Stimulated activated CD4-positive, alpha-beta T cell treated with anti-CD3 and anti-CD28 coated beads, Interleukin-1b, Interleukin-23, amount 100 ng/mL, for 1 hour (primary cell): ENCODE results near the gene DAND5.

ENCODE experiments used
- DNase-seq, 2 donors: peaks; one replicate each; pipeline ENCODE4 v3.0.0-alpha.2; 2020; ENCODE audit warnings: low read depth in 2 of 2

The DAND5 gene

DNA sequence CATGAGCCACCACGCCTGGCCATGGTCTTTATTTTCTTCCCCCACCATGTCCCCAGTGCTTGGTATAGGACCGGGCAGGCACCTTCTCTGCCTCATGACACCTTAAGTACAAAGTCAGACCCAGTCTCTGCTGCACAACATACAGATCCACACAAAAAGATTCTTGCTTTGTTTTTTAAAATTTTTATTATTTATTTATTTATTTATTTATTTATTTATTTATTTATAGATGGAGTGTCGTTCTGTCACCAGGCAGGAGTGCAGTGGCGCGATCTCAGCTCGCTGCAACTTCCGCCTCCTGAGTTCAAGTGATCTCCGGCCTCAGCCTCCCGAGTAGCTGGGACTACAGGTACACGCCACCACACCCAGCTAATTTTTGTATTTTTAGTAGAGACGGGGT is 23.4 kb downstream of the DAND5 start:
- no peak for DNase-seq

DNA sequence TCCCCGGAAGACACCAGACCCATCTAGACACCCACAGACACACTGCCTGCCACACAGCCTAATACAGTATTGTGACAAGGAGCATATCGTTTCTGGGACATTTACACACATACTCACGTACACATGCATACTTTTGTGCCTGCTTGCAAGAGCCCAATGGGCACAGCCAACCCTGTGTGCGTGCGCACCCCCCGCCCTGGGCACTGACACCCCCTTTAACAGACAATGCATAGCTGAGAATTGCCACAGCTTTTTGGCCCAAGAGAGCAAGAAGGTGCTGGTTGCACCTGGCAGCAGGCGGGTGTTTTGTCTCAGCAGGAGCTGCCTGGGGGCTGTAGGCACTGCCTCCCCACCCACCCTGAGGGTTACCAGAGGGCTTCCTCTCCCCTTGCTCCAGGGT is 24.2 kb downstream of the DAND5 start:
- DNase-seq = no peak

DNA sequence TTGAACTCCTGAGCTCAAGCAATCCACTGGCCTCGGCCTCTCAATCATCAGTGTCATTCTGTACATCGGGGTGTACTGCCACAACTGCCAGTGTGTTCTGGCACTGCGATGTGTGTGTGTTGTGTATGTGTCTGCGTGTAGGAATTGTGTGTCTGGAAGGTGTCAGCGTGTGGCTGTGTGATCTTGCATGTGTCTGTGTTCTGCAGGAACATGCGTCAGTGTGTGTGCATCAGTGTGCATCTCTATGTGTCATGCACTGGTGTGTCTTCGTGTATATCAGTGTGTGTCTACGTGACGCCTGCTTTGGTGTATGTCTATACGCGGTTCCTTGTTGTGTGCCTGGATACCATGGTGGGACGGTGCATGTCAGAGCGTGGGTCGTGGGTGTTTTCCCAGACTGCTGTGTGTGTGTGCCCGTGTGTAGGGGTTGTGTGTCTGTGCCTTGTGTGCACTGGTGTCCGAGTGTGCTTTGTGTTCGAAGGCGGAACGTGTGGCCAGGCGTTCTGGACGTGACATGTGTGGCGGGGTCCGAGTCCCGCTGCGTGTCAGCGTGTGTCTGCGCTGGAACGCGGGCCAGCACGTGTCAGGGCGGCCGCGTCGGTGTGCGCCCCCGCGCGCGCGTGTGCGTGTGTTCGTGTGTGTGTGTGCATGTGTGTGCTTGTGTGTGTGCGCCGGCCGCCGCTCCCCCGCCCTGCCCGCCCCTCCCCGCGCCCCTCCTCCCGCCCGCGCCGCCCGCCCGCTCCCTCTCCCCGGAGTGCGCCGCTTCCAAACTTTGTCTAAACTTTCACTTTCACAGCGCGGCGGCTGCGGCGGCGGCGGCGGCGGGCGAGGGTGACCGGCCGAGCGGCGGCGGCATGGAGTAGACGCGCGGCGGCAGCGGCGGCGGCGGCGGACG is 25.6 kb downstream of the DAND5 start, which contains the start of gene NFIX:
TSS of gene NFIX (plus strand) at position 775 of the 895 bp plus-strand sequence. CDS start 363 bp downstream, outside the sequence.
- peak; percentile 18 to 48 for DNase-seq

DNA sequence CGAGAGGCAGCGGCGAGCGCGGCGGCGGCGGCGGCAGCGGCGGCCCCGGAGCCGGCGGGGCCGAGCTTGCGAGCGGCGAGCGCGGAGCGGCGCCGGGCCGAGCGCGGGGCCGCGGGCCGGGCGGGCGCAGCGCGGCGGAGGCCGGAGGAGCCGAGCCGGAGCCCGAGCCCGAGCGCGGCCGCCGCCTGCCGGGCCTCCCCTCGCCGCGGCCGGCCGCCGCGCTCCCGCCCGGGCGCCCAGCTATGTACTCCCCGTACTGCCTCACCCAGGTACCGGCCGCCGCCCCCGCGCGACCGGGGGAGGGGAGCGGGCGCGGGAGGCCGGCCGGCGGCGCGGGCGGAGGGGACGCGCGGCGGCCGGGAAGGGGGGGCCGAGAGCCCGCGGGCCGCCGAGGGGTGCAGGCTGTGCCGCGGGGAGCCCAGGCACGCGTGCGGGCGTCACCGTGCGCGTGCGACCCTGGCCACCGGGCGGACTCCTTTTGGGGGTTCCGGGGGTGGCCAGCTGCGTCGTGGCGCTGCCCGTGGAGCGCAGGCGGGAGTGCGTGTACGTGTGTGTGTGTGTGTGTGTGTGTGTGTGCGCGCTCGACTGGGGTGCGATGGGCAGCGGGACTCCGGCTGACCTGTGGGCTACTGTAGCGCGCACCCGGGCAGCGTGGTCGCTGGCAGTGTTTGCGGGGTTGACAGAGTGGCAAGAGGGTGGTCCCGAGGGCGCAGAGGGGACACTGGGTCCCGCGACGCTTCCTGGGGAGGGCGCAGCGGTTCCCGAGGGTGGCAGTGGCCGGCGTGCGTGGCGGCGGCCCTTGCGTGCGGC is 26.4 kb downstream of the DAND5 start:
- DNase-seq = no peak

GRCh38 chr19:12996406-12997094 is 27.2 kb downstream of the DAND5 start:
- DNase-seq = no peak

DNA sequence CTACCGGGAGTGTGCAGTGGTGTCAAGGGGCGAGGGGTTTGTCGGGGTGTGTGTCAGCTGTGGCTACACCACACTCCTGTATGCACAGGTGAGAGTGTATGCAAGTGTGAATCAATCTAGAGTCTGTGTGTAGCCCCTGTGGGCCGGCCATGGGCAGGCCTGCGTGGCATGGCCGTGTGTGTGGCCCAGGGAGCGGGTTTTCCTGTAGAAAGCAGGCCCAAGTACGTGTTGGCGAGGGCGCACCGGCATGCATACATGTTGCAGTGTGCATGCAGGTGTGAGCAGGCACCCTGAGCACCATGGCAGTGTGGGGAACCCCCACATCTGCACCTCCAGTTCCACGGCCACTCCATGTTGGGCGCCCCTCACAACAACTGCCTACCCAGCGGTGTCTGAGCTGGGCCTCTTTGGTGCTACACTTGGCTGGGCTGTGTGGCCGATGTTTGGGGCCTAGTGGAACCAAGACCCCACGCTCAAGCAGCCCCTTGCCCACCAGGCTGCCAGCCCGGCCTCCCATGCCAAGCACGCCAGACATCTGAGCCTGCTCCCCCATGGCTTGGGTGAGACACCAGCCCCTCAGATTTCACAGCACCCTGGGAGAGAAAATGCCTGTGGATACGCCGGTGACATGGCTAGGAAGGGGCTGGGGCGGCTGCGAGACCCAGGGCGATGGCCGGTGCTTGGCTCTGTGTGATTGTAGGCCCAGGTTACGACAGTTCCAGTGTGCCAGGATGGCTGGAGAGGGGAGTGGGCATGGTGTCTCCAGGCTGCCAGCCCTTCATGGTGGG is 28.0 kb downstream of the DAND5 start:
- DNase-seq = no peak

- no peak for DNase-seq
Measured at GRCh38 chr19:12997967-12998940, 28.9 kb downstream of the DAND5 start.

DNA sequence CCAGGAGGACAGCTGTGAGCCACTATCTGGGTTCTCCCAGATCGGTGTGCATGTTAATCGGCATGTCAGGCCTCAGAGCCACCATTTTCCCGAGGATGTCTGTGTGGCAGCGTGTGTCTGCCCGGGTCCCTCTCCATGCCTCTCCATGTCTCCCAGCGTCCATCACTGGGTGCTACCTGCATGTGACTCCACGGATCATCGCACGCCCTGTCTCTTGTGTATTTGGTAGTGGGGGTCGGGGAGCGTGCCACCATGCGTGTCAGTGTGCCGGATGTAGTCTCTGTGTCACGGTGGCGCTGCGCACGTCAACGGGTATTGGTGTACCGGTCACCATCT is 31.8 kb downstream of the DAND5 start:
- DNase-seq = no peak

- DNase-seq = no peak
Measured at GRCh38 chr19:13001502-13002165, 32.3 kb downstream of the DAND5 start.

DNA sequence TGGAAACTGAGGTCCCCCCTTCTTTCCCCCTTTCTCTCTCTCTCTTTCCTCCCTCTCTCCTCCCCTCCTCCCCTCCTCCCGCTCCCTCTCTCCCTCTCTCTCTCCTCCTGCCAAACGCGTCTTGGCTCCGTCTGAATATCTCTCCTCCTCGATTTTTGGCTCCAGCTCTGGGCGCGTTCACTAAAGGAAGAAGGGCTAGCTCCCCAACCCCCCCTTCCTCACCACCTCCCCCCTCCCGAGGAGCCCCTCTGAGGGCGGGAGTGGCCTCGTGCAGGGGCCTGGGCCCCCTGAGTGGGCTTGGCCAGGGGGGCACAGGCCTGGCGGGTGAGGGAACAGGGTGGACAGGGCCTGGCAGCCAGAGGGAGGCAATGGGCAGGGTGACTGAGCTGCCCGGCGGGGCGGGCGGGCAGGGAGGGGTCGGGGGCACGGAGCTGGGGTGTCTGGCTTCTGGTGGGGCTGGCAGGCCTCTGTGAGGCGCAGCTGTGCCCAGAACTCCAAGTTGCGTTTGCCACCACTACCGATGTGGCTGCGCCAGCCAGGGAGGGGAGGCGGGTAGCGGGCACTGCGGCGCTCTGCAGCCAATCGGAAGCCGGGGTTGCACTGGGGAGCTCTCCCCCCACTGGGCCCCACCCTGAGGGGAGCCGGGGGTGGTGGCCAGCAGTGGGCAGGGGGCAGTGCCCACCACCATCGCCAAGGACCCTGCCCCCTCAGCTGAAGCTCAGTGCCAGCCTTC is 33.0 kb downstream of the DAND5 start:
- DNase-seq = no peak

- DNase-seq = no peak
Measured at GRCh38 chr19:13003081-13003480, 33.7 kb downstream of the DAND5 start.

DNA sequence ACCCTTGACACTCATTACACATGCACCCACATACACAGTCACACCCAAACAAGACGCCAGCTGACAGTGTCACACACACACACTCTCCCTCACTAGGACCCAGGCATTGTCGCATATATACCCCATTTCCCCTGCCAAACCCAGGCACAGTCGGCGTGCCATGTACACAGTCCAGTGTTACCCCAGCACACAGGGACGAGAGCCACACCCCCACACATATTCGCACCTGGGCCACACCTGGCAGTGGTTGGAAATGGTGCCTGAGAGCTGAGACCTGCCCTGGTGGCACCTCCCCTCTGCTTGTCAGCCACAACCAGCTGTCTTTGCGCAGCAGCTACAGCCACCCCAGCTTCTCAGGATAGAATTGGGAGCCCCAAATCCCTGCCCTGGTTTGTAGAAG is 34.9 kb downstream of the DAND5 start:
- no peak for DNase-seq

GRCh38 chr19:13005253-13005652 is 35.9 kb downstream of the DAND5 start:
- DNase-seq = no peak

DNA sequence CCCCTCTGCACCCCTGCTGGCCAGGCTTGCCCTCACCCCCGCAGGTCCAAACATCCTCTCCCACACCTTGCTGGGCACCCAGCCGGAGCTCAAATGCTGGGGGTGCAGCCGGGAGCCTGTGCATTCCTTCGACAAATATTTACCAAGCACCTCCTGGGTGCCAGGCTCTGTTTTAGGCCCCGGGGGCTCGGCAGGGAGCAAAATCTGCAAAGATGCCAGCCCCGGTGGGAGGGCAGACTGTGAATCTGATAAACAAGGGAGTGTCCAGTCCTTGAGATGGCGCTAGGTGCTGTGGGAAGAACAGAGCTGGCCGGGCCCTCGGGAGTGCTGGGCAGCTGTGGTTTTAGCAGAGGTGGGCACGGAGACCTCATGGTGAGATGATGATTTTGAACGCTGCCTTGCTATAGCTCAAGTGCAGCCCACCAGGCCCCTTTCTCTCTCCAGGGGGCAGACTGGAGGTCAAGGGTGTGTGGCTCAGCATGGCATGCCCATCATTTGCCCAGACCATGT is 36.5 kb downstream of the DAND5 start:
- DNase-seq = no peak

DNA sequence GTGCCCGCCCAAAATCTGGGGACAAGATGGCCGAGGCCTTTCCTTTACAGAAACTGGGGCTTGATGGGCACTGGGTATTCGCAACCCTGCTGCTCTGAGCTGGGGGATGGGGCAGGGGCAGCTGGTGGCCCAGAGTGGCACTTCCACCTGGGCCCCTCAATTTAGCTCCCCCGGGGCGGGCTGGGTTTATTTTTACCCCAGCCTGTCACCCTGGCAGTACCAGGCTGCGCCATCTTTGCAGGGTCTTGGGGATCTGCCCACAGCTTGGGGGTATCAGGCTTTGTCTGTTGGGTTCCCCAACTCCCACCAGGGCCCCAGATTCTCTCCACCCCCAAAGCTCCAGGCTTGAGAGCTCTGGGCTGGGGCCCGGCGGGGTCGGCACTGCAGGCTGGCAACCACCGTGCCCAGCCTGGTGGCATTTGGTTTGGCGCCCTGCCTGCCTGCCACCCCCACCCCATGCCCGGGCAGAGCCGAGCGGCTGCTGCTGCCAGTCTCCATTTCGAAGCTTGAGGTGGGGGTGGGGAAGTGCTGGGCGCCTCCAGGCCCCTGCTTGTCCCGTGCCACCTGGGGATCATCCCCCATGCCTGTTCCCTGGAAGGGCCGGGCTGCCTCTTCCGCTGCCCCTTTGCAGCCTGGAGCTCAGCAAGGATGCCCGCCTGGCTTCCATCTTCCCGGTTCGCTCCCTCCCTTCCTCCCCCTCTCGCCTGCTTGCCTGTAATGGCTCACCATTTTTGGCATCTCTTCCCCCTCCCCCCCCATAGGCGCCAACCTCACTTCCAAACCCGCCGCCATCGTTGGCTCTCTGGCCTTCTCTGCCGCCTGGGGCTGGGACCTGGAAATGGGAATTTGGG is 37.3 kb downstream of the DAND5 start:
- no peak for DNase-seq

GRCh38 chr19:13007292-13008045 is 38.1 kb downstream of the DAND5 start:
- no peak for DNase-seq
